Osteocyte (in vitro differentiated cells): ENCODE data around the gene THOC5. TPM values are rescaled to one million over a fixed set of nuclear protein-coding genes. Genes with fewer than 3 reads are reported as not detected.

Experiments used
- DNase-seq: peaks from one replicate; pipeline ENCODE4 v3.0.0; 2021; ENCODE audit warnings: mixed read lengths; ENCODE audit not compliant: unreplicated experiment; ENCODE audit errors: extremely low spot score
- H3K27ac Mint-ChIP-seq: one replicate; pipeline ENCODE4 v1.8.0; 2021; ENCODE audit warnings: mild to moderate bottlenecking, mixed read lengths; ENCODE audit not compliant: unreplicated experiment
- H3K27me3 Mint-ChIP-seq: one replicate; pipeline ENCODE4 v1.8.0; 2021; ENCODE audit warnings: mixed read lengths; ENCODE audit not compliant: unreplicated experiment
- H3K36me3 Mint-ChIP-seq: one replicate; pipeline ENCODE4 v1.8.0; 2021; ENCODE audit warnings: mixed read lengths; ENCODE audit not compliant: unreplicated experiment
- H3K4me1 Mint-ChIP-seq: one replicate; pipeline ENCODE4 v1.8.0; 2021; ENCODE audit warnings: mixed read lengths; ENCODE audit not compliant: unreplicated experiment
- H3K4me3 Mint-ChIP-seq: one replicate; pipeline ENCODE4 v1.8.0; 2021; ENCODE audit warnings: mild to moderate bottlenecking, moderate library complexity, mixed read lengths; ENCODE audit not compliant: unreplicated experiment
- H3K9me3 Mint-ChIP-seq: one replicate; pipeline ENCODE4 v1.8.0; 2021; ENCODE audit warnings: mixed read lengths; ENCODE audit not compliant: unreplicated experiment
- CTCF ChIP-seq: fragments of 200-600 bp; sonication (generic); IDR thresholded peaks from 2 replicates; pipeline ENCODE4 v1.5.0; 2021; ENCODE audit warnings: antibody characterized with exemption, mild to moderate bottlenecking, moderate library complexity
- total RNA-seq: library from RNA; stranded (reverse); gene quantifications from 2 replicates; pipeline ENCODE4 v1.2.1, GENCODE V29; 2021

Gene THOC5
- total RNA-seq, 1 donor from 2014 or later, result 60.0 TPM

GRCh38 chr22:29483254-29483653 lies 70.3 kb downstream of the THOC5 start:
- Mint-ChIP-seq H3K27ac (no peak overlapping the region), H3K27me3 (peaks cover 29% of the 10 kb centered on the region), H3K36me3 (no peaks in the 10 kb centered on the region), H3K4me1 (peaks cover 20% of the 10 kb centered on the region), H3K4me3 (no peak overlapping the region), H3K9me3 (no peaks in the 10 kb centered on the region)
- TF ChIP-seq CTCF, result no peak
- DNase-seq, result no peak

- Mint-ChIP-seq H3K4me1 (peaks cover 20% of the 10 kb centered on the region), H3K27me3 (peaks cover 34% of the 10 kb centered on the region), H3K9me3 (no peaks in the 10 kb centered on the region), H3K4me3 (no peak overlapping the region), H3K27ac (no peak overlapping the region), H3K36me3 (no peaks in the 10 kb centered on the region)
- TF ChIP-seq CTCF, result no peak
- no peak for DNase-seq
Observed at GRCh38 chr22:29482726-29483125, 70.8 kb downstream of the THOC5 start.

DNA sequence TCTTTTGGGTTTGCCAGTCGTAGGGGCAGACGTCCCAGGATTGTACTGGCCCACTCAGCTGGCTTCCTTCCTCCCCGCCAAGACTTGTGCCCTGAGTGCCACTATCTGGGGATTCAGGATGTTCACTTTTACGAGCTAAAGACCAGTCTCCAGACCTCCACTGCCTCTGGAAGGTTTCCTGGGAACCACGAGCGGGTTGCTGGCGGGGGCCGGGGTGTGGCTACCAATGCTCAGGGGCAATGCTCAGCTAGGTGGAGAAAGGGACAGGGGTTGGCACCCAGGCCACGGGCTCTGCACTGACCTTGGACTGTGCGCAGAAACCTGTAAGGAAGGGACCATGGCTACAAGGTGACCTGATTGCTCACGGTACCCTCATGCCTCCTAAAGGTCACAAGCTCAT lies 71.3 kb downstream of the THOC5 start:
- Mint-ChIP-seq H3K4me3 (no peak overlapping the region), H3K27ac (no peak overlapping the region), H3K27me3 (peaks cover 35% of the 10 kb centered on the region), H3K36me3 (no peaks in the 10 kb centered on the region), H3K4me1 (peaks cover 20% of the 10 kb centered on the region), H3K9me3 (no peaks in the 10 kb centered on the region)
- no peak for DNase-seq
- TF ChIP-seq CTCF, result no peak

- DNase-seq, result no peak
- H3K36me3 Mint-ChIP-seq, result no peaks in the 10 kb centered on the region
- peaks cover 20% of the 10 kb centered on the region for H3K4me1 Mint-ChIP-seq
- no peak for TF ChIP-seq CTCF
- no peaks in the 10 kb centered on the region for H3K9me3 Mint-ChIP-seq
- peaks cover 39% of the 10 kb centered on the region for H3K27me3 Mint-ChIP-seq
- peak overlapping the region; percentile 67 for H3K4me3 Mint-ChIP-seq
- no peak overlapping the region for H3K27ac Mint-ChIP-seq
Observed at GRCh38 chr22:29481265-29482000, 72.1 kb downstream of the THOC5 start.

- peaks cover 46% of the 10 kb centered on the region for H3K27me3 Mint-ChIP-seq
Observed at GRCh38 chr22:29480512-29481264, 72.9 kb downstream of the THOC5 start.

More at GRCh38 chr22:29480512-29481264, 72.9 kb downstream of the THOC5 start:
- H3K4me3 Mint-ChIP-seq, result peak overlapping the region; percentile 67
- H3K27ac Mint-ChIP-seq, result no peak overlapping the region
- no peak for TF ChIP-seq CTCF
- DNase-seq, result no peak
- no peaks in the 10 kb centered on the region for H3K36me3 Mint-ChIP-seq
- no peaks in the 10 kb centered on the region for H3K9me3 Mint-ChIP-seq
- peaks cover 20% of the 10 kb centered on the region for H3K4me1 Mint-ChIP-seq
